Liver (tissue), 9 donors: ENCODE measurements around the gene EDA2R. TPM values are rescaled to one million over a fixed set of nuclear protein-coding genes. Genes with fewer than 3 reads are reported as not detected.

Experiments
- DNase-seq: peaks from one replicate; pipeline ENCODE4 v3.0.0-alpha.2; 2017; ENCODE audit warnings: low spot score
- H3K27ac ChIP-seq, 2 donors: one replicate each; pipeline ENCODE4 v1.7.0; 2013; ENCODE audit warnings: inconsistent platforms in 2 of 2, low read length in 2 of 2, control low read depth in 1 of 2, low read depth in 1 of 2, mild to moderate bottlenecking in 1 of 2
- H3K27me3 ChIP-seq, 4 donors: one replicate each; pipeline versions ENCODE4 v1.6.1 to v1.7.0; 2013; ENCODE audit warnings: low read length in 3 of 4, inconsistent platforms in 1 of 4, mild to moderate bottlenecking in 1 of 4, moderate library complexity in 1 of 4; ENCODE audit not compliant: control insufficient read depth in 4 of 4, insufficient read depth in 4 of 4
- H3K36me3 ChIP-seq, 4 donors: one replicate each; pipeline versions ENCODE4 v1.6.1 to v1.7.0; 2013; ENCODE audit warnings: low read length in 3 of 4, mild to moderate bottlenecking in 3 of 4, low read depth in 1 of 4, moderate library complexity in 1 of 4; ENCODE audit not compliant: control insufficient read depth in 4 of 4, insufficient read depth in 3 of 4
- H3K4me1 ChIP-seq, 4 donors: one replicate each; pipeline versions ENCODE4 v1.6.1 to v1.7.0; 2013; ENCODE audit warnings: low read length in 3 of 4, mild to moderate bottlenecking in 3 of 4, moderate library complexity in 1 of 4; ENCODE audit not compliant: control insufficient read depth in 4 of 4, insufficient read depth in 4 of 4
- H3K4me3 ChIP-seq, 3 donors: one replicate each; pipeline versions ENCODE4 v1.6.1 to v1.7.0; 2013; ENCODE audit warnings: low read length in 3 of 3, control low read depth in 1 of 3, low read depth in 1 of 3, mild to moderate bottlenecking in 1 of 3
- H3K9ac ChIP-seq, 2 donors: one replicate each; pipeline ENCODE4 v1.7.0; 2013; ENCODE audit warnings: low read length in 2 of 2, mild to moderate bottlenecking in 2 of 2, moderate library complexity in 2 of 2, control low read depth in 1 of 2, low read depth in 1 of 2
- H3K9me3 ChIP-seq, 4 donors: one replicate each; pipeline versions ENCODE4 v1.6.1 to v1.7.0; 2013; ENCODE audit warnings: low read length in 3 of 4; ENCODE audit not compliant: control insufficient read depth in 4 of 4
- CTCF ChIP-seq: fragments of 150-350 bp; IDR thresholded peaks from 2 replicates; pipeline ENCODE4 v1.5.1; 2017; ENCODE audit warnings: improper control_type of control experiment, low read depth, low read length; ENCODE audit not compliant: missing input control
- EGR1 ChIP-seq, 2 donors: IDR thresholded peaks; 2 replicates each; pipeline ENCODE4 v1.6.1; 2016 to 2018; ENCODE audit warnings: antibody characterized with exemption in 2 of 2, low read depth in 2 of 2
- FOXA1 ChIP-seq: IDR thresholded peaks from 2 replicates; pipeline ENCODE4 v1.6.1; 2016; ENCODE audit warnings: antibody characterized with exemption
- FOXA2 ChIP-seq: IDR thresholded peaks from 2 replicates; pipeline ENCODE4 v1.6.1; 2016; ENCODE audit warnings: antibody characterized with exemption
- GABPA ChIP-seq, 2 donors: IDR thresholded peaks in 1 of 2; conservative IDR thresholded peaks in 1 of 2; 2 replicates each; pipeline ENCODE4 v1.6.1; 2016; ENCODE audit warnings: antibody characterized with exemption in 2 of 2, mild to moderate bottlenecking in 1 of 2, moderate library complexity in 1 of 2
- HNF4A ChIP-seq, 2 donors: conservative IDR thresholded peaks; 2 replicates each; pipeline ENCODE4 v1.6.1; 2016; ENCODE audit warnings: antibody characterized with exemption in 2 of 2, mild to moderate bottlenecking in 2 of 2
- HNF4G ChIP-seq: IDR thresholded peaks from 2 replicates; pipeline ENCODE4 v1.6.1; 2016; ENCODE audit warnings: antibody characterized with exemption
- JUND ChIP-seq, 2 donors: IDR thresholded peaks; 2 replicates each; pipeline ENCODE4 v1.6.1; 2016; ENCODE audit warnings: antibody characterized with exemption in 2 of 2
- RAD21 ChIP-seq, 2 donors: IDR thresholded peaks; 2 replicates each; pipeline ENCODE4 v1.6.1; 2016; ENCODE audit warnings: antibody characterized with exemption in 2 of 2, mild to moderate bottlenecking in 2 of 2
- REST ChIP-seq: IDR thresholded peaks from 2 replicates; pipeline ENCODE4 v1.6.1; 2016; ENCODE audit warnings: antibody characterized with exemption, mild to moderate bottlenecking
- RXRA ChIP-seq, 2 donors: IDR thresholded peaks; 2 replicates each; pipeline ENCODE4 v1.6.1; 2017 to 2018; ENCODE audit warnings: antibody characterized with exemption in 2 of 2, mild to moderate bottlenecking in 1 of 2
- SP1 ChIP-seq: IDR thresholded peaks from 2 replicates; pipeline ENCODE4 v1.6.1; 2018; ENCODE audit warnings: antibody characterized with exemption, mild to moderate bottlenecking
- TAF1 ChIP-seq: conservative IDR thresholded peaks from 2 replicates; pipeline ENCODE4 v1.6.1; 2016; ENCODE audit warnings: antibody characterized with exemption, mild to moderate bottlenecking
- YY1 ChIP-seq: IDR thresholded peaks from 2 replicates; pipeline ENCODE4 v1.6.1; 2016; ENCODE audit warnings: antibody characterized with exemption, mild to moderate bottlenecking
- ZBTB33 ChIP-seq: IDR thresholded peaks from 2 replicates; pipeline ENCODE4 v1.6.1; 2016; ENCODE audit warnings: antibody characterized with exemption
- WGBS: extraction: QIAGEN DNeasy Blood & Tissue Kit; methylation state at CpG from one replicate; pipeline ENCODE4 v1.1.7; 2013; 5-methylcytosine and 5-hydroxymethylcytosine counted together
- polyA plus RNA-seq, 2 donors: library from polyadenylated mRNA; stranded (reverse) in 1 of 2; unstranded in 1 of 2; fragments of 200-250 nt in 1 of 2; fragments of >200 nt in 1 of 2; fragmentation: Nextera tagmentation in 1 of 2; extraction: Ambion mirVana in 1 of 2; gene quantifications; one replicate each; pipeline versions ENCODE4 v1.2.1 to v1.2.3, GENCODE V29; 2013 to 2015
- total RNA-seq, 2 donors: library from RNA; depleted of rRNA; stranded (reverse); fragments of >200 nt; gene quantifications; one replicate each; pipeline ENCODE4 v1.2.3, GENCODE V29; 2014
- donor health status: healthy.
- donor health status: healthy.
- donor health status: healthy.
- donor health status: healthy.
- donor health status: healthy.

The EDA2R gene
- total and polyA plus RNA-seq, 4 donors: 0.01 to 0.09 TPM; not detected in 2

DNA sequence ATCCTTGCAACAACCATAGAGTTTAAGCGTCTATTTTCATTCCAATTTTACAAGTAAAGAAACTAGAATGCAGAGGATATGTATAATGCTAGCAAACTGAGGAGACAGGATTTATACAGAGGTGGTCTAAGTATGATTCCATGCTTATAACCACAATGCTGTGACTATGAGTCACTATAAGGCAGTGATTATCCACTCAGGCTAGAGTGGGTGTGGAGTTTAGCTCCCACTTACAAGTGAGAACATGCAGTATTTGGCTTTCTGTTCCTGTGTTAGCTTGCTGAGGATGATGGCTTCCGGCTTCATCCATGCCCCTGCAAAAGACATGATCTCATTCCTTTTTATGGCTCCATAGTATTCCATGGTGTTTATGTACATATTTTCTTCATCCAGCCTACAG lies 41.6 kb upstream of the EDA2R start:
- no peak overlapping the region for H3K27ac ChIP-seq
- no peaks in the 10 kb centered on the region for H3K27me3 ChIP-seq
- H3K9ac ChIP-seq: no peak overlapping the region
- no peaks in the 10 kb centered on the region for H3K36me3 ChIP-seq
- H3K9me3 ChIP-seq: no peaks in the 10 kb centered on the region
- DNase-seq: no peak
- H3K4me1 ChIP-seq: no peaks in the 10 kb centered on the region
- H3K4me3 ChIP-seq: no peak overlapping the region
- TF ChIP-seq GABPA (IDR thresholded peaks at IDR 0.05 in 1 of 2, conservative IDR thresholded peaks at IDR 0.05 in 1 of 2) (no peak), CTCF (no peak), JUND (IDR thresholded peaks at IDR 0.05) (no peak)
- WGBS: 81% methylated on average over 2 of the region's 2 CpGs

- no peak overlapping the region for H3K9ac ChIP-seq
- H3K27ac ChIP-seq: no peak overlapping the region
- no peak overlapping the region for H3K4me3 ChIP-seq
- no peaks in the 10 kb centered on the region for H3K36me3 ChIP-seq
- WGBS: 64% methylated on average over 5 of the region's 5 CpGs
- H3K27me3 ChIP-seq: peaks cover 0 to 2% (median 0%) of the 10 kb centered on the region in 4 donors
- H3K9me3 ChIP-seq: no peaks in the 10 kb centered on the region
- DNase-seq: no peak
- TF ChIP-seq YY1 (no peak), RXRA (IDR thresholded peaks at IDR 0.05) (no peak), GABPA (IDR thresholded peaks at IDR 0.05 in 1 of 2, conservative IDR thresholded peaks at IDR 0.05 in 1 of 2) (no peak), RAD21 (IDR thresholded peaks at IDR 0.05) (no peak), FOXA2 (no peak), HNF4A (conservative IDR thresholded peaks at IDR 0.05) (no peak), SP1 (no peak), EGR1 (IDR thresholded peaks at IDR 0.05; ENCODE audit: low read depth in 2 of 2) (no peak), ZBTB33 (no peak), HNF4G (no peak), TAF1 (no peak), REST (no peak), JUND (IDR thresholded peaks at IDR 0.05) (no peak), CTCF (no peak), FOXA1 (no peak)
- no peaks in the 10 kb centered on the region for H3K4me1 ChIP-seq
Observed at GRCh38 chrX:66677430-66677829, 38.6 kb upstream of the EDA2R start.
